Smooth muscle cell (in vitro differentiated cells): Measurements from ENCODE around the gene TMEM144. TPM values are rescaled to one million over a fixed set of nuclear protein-coding genes. Genes with fewer than 3 reads are reported as not detected.

Source experiments
- DNase-seq: peaks from one replicate; lab custom pipeline; 2025; ENCODE audit not compliant: unreplicated experiment; lab: John Stamatoyannopoulos, UW
- H2AFZ ChIP-seq: fragments of 200-600 bp; sonication (generic); 2 replicates; pipeline ENCODE4 v1.6.0; 2016; ENCODE audit warnings: antibody characterized with exemption, low read depth, mild to moderate bottlenecking
- H3F3A ChIP-seq: fragments of 200-600 bp; sonication (generic); 2 replicates; pipeline ENCODE4 v1.6.0; 2017; ENCODE audit warnings: antibody characterized with exemption, low read depth
- H3K27ac ChIP-seq: fragments of 200-600 bp; sonication (generic); 2 replicates; pipeline ENCODE4 v1.5.1; 2016; ENCODE audit warnings: low read depth, mild to moderate bottlenecking
- H3K27me3 ChIP-seq: fragments of 200-600 bp; sonication (generic); 2 replicates; pipeline ENCODE4 v1.6.1; 2016; ENCODE audit warnings: low read depth, mild to moderate bottlenecking
- H3K36me3 ChIP-seq: fragments of 200-600 bp; sonication (generic); 2 replicates; pipeline ENCODE4 v1.5.1; 2016; ENCODE audit warnings: low read depth
- H3K4me1 ChIP-seq: fragments of 200-600 bp; sonication (generic); 2 replicates; pipeline ENCODE4 v1.5.1; 2016; ENCODE audit warnings: low read depth
- H3K4me2 ChIP-seq: fragments of 200-600 bp; sonication (generic); 2 replicates; pipeline ENCODE4 v1.6.0; 2016; ENCODE audit warnings: mild to moderate bottlenecking
- H3K4me3 ChIP-seq: fragments of 200-600 bp; sonication (generic); 2 replicates; pipeline ENCODE4 v1.5.1; 2016; ENCODE audit warnings: mild to moderate bottlenecking
- H3K79me2 ChIP-seq: fragments of 200-600 bp; sonication (generic); 2 replicates; pipeline ENCODE4 v1.6.0; 2016; ENCODE audit warnings: low read depth, mild to moderate bottlenecking
- H3K9ac ChIP-seq: fragments of 200-600 bp; sonication (generic); 2 replicates; pipeline ENCODE4 v1.6.0; 2016; ENCODE audit warnings: low read depth
- H3K9me3 ChIP-seq: fragments of 200-600 bp; sonication (generic); replicated peaks from 2 replicates; pipeline ENCODE4 v1.5.1; 2016; ENCODE audit warnings: low read depth
- H4K20me1 ChIP-seq: fragments of 200-600 bp; sonication (generic); 2 replicates; pipeline ENCODE4 v1.6.0; 2016; ENCODE audit warnings: low read depth
- WGBS: methylation state at CpG from one replicate; pipeline ENCODE4 v1.1.7; 2016; ENCODE audit warnings: low lambda C conversion rate; 5-methylcytosine and 5-hydroxymethylcytosine counted together
- polyA plus RNA-seq: library from polyadenylated mRNA; unstranded; fragments of >200 nt; fragmentation: Nextera tagmentation; extraction: Ambion mirVana; gene quantifications from 2 replicates; pipeline ENCODE4 v1.2.1, GENCODE V29; 2016
- total RNA-seq: library from RNA; depleted of rRNA; stranded (reverse); fragments of >200 nt; gene quantifications from 2 replicates; pipeline ENCODE4 v1.2.3, GENCODE V29; 2014
- TF ChIP-seq, protein P1 (sequence below): fragments of 200-600 bp; sonication (generic); IDR thresholded peaks from 2 replicates; pipeline ENCODE4 v1.5.1; 2017; ENCODE audit warnings: borderline replicate concordance, mild to moderate bottlenecking, antibody characterized with exemption; ENCODE audit not compliant: insufficient read depth, poor library complexity, severe bottlenecking

TMEM144 gene
- total and polyA plus RNA-seq, 2 experiments from 2014 or later: 0.48 to 4.4 TPM

DNA sequence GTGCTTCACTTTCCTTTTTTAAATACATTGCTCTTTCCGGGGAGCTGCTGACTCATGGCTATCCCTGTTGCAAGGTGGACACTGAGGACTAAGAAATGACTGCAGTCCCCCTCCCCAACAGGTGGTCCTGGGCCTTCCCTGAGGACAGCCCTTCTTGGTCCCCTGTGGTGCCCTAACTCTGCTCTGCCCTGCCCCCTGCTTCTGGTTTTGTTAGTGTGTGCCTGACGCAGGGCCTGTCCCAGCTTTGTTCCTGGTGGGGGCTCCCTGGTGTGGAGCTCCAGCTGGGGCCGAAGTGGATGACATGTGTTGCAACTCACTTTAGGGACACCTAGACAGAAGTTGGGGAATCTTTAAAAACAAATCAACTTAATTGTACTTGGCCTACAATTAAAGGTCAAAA is 81.9 kb downstream of the TMEM144 start:
- TF ChIP-seq, protein P1, sequence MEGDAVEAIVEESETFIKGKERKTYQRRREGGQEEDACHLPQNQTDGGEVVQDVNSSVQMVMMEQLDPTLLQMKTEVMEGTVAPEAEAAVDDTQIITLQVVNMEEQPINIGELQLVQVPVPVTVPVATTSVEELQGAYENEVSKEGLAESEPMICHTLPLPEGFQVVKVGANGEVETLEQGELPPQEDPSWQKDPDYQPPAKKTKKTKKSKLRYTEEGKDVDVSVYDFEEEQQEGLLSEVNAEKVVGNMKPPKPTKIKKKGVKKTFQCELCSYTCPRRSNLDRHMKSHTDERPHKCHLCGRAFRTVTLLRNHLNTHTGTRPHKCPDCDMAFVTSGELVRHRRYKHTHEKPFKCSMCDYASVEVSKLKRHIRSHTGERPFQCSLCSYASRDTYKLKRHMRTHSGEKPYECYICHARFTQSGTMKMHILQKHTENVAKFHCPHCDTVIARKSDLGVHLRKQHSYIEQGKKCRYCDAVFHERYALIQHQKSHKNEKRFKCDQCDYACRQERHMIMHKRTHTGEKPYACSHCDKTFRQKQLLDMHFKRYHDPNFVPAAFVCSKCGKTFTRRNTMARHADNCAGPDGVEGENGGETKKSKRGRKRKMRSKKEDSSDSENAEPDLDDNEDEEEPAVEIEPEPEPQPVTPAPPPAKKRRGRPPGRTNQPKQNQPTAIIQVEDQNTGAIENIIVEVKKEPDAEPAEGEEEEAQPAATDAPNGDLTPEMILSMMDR: no peak
- H2AFZ ChIP-seq: no peak overlapping the region
- H3K4me2 ChIP-seq: no peak overlapping the region
- no peaks in the 10 kb centered on the region for H3K27me3 ChIP-seq
- H3K79me2 ChIP-seq: no peaks in the 10 kb centered on the region
- no peaks in the 10 kb centered on the region for H3K4me1 ChIP-seq
- H3K4me3 ChIP-seq: no peak overlapping the region
- no peak for DNase-seq
- no peak overlapping the region for H3K27ac ChIP-seq
- no peak overlapping the region for H3K9ac ChIP-seq
- no peaks in the 10 kb centered on the region for H4K20me1 ChIP-seq
- H3K36me3 ChIP-seq: no peaks in the 10 kb centered on the region
- no peaks in the 10 kb centered on the region for H3K9me3 ChIP-seq
- H3F3A ChIP-seq: no peaks in the 10 kb centered on the region
- WGBS: 84% methylated on average over 3 of the region's 3 CpGs

DNA sequence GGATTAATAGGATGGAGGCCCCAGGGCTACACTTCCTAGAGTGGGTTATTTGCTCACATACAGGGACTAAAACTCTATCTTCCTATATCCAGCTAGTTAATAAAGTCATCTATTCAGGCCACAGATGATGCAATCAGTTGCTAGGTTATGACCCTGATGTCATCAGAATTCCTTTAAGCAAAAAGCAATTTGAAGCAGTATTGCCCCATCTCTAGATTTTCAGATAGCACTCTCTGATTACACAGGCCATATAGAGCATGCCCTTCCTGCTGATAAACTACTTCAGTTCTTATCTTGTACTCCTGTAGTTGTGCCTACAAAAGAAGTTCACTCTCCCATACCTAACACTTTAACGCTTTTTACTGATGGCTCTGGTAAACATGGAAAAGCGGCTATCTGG is 84.8 kb downstream of the TMEM144 start:
- no peaks in the 10 kb centered on the region for H3K27me3 ChIP-seq

DNA sequence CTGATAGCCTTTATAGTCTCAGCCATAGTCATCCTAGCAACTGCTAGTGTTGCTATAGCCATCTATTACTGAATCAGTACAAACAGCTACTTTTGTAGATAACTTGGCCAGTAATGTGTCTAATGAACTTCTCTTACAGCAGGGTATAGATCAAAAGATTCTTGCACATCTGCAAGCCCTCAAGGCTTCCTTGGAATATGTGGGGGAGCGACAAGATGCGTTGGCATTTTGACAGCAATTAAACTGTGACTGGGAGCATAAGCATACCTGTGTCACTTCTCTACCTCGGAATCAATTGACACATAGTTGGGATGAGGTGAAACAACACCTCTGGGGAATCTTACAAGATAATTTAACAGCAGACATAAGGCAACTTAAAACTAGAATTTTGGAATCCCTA is 87.6 kb downstream of the TMEM144 start:
- Histone ChIP-seq H3F3A (no peaks in the 10 kb centered on the region), H3K9ac (no peak overlapping the region), H3K4me1 (no peaks in the 10 kb centered on the region), H4K20me1 (no peaks in the 10 kb centered on the region), H3K36me3 (no peaks in the 10 kb centered on the region), H3K4me3 (no peak overlapping the region), H3K4me2 (no peak overlapping the region), H3K27me3 (no peaks in the 10 kb centered on the region), H2AFZ (no peak overlapping the region), H3K9me3 (no peaks in the 10 kb centered on the region), H3K27ac (no peak overlapping the region), H3K79me2 (no peaks in the 10 kb centered on the region)
- TF ChIP-seq, protein P1: no peak
- WGBS: 81% methylated on average over 3 of the region's 3 CpGs
- no peak for DNase-seq

More for the DNA sequence above, 84.8 kb downstream of the TMEM144 start:
- Histone ChIP-seq H3K4me1 (no peaks in the 10 kb centered on the region), H3K4me2 (no peak overlapping the region), H3K4me3 (no peak overlapping the region), H3F3A (no peaks in the 10 kb centered on the region), H3K27ac (no peak overlapping the region), H3K9ac (no peak overlapping the region), H3K36me3 (no peaks in the 10 kb centered on the region), H2AFZ (no peak overlapping the region), H3K9me3 (no peaks in the 10 kb centered on the region), H3K79me2 (no peaks in the 10 kb centered on the region), H4K20me1 (no peaks in the 10 kb centered on the region)
- 81% methylated on average over 2 of the region's 2 CpGs for WGBS
- no peak for DNase-seq
- TF ChIP-seq, protein P1: no peak

DNA sequence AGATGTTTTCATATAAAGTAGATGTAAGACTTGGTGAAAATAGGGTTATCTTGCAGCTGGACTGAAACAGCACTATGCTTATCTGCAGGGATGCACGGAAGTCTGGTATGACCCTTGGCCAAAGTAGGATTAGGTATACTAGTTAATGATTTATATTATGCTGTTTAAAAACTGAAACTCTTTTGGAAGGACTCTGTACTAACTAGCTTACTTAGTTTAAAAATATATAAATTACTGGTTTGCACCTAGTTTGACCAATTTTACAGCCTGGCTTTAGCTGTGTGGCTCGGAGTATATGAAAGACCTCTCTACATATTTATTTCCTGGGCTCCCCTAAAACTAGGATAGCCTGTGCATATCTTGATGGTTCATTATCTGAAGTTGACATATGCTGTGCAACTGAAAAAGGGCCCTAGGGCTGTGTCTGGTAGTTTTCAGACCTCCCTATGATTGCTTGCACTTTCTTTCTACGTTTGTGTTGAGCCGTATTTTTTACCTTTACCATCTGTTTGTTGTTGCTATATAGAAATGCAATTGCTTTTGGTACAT is 89.2 kb downstream of the TMEM144 start:
- no peaks in the 10 kb centered on the region for H3K9me3 ChIP-seq
- no peaks in the 10 kb centered on the region for H3K36me3 ChIP-seq
- H3K27me3 ChIP-seq: no peaks in the 10 kb centered on the region
- WGBS: 70% methylated on average over 4 of the region's 4 CpGs
- H2AFZ ChIP-seq: no peak overlapping the region
- H3F3A ChIP-seq: no peaks in the 10 kb centered on the region
- H3K27ac ChIP-seq: no peak overlapping the region
- no peak for DNase-seq
- TF ChIP-seq, protein P1: no peak
- H3K79me2 ChIP-seq: no peaks in the 10 kb centered on the region
- no peak overlapping the region for H3K9ac ChIP-seq
- H3K4me2 ChIP-seq: no peak overlapping the region
- no peaks in the 10 kb centered on the region for H4K20me1 ChIP-seq
- no peaks in the 10 kb centered on the region for H3K4me1 ChIP-seq
- peak overlapping the region; percentile 13 for H3K4me3 ChIP-seq
